Nephron (organoid): ENCODE results near the gene OR52N4.

Experiments used
- H3K27ac Mint-ChIP-seq, 3 experiments: 2 replicates each; pipeline ENCODE4 v1.8.0; 2020; ENCODE audit warnings: mixed read lengths in 3 of 3, mild to moderate bottlenecking in 2 of 3, moderate library complexity in 1 of 3
- H3K27me3 Mint-ChIP-seq: 2 replicates; pipeline ENCODE4 v1.8.0; 2021; ENCODE audit warnings: low read depth, mild to moderate bottlenecking, moderate library complexity, mixed read lengths
- H3K36me3 Mint-ChIP-seq: 2 replicates; pipeline ENCODE4 v1.8.0; 2020; ENCODE audit warnings: low read depth, mixed read lengths
- H3K4me1 Mint-ChIP-seq: 2 replicates; pipeline ENCODE4 v1.8.0; 2020; ENCODE audit warnings: mixed read lengths
- H3K4me3 Mint-ChIP-seq, 3 experiments: 2 replicates each; pipeline ENCODE4 v1.8.0; 2020; ENCODE audit warnings: mild to moderate bottlenecking in 3 of 3, mixed read lengths in 3 of 3, moderate library complexity in 2 of 3
- H3K9me3 Mint-ChIP-seq: 2 replicates; pipeline ENCODE4 v1.8.0; 2020; ENCODE audit warnings: mixed read lengths
- CTCF ChIP-seq, 3 experiments: fragments of 200-600 bp; sonication (generic); IDR thresholded peaks; one replicate each; pipeline ENCODE4 v1.5.0; 2021; ENCODE audit warnings: antibody characterized with exemption in 3 of 3; ENCODE audit not compliant: unreplicated experiment in 3 of 3

The OR52N4 gene

GRCh38 chr11:5796541-5796940, 42.5 kb downstream of the OR52N4 start:
- Mint-ChIP-seq H3K36me3 (no peaks in the 10 kb centered on the region), H3K9me3 (no peaks in the 10 kb centered on the region), H3K4me3 (no peak overlapping the region), H3K4me1 (no peaks in the 10 kb centered on the region), H3K27me3 (no peaks in the 10 kb centered on the region), H3K27ac (no peak overlapping the region)
- no peak for TF ChIP-seq CTCF (IDR thresholded peaks at IDR 0.05; ENCODE audit: unreplicated experiment in 3 of 3)

GRCh38 chr11:5803982-5804381, 49.9 kb downstream of the OR52N4 start:
- no peak overlapping the region for H3K4me3 Mint-ChIP-seq
- H3K36me3 Mint-ChIP-seq: no peaks in the 10 kb centered on the region
- no peaks in the 10 kb centered on the region for H3K9me3 Mint-ChIP-seq
- peaks cover 13% of the 10 kb centered on the region for H3K27me3 Mint-ChIP-seq
- H3K4me1 Mint-ChIP-seq: peaks cover 2% of the 10 kb centered on the region
- no peak overlapping the region for H3K27ac Mint-ChIP-seq
- no peak for TF ChIP-seq CTCF (IDR thresholded peaks at IDR 0.05; ENCODE audit: unreplicated experiment in 3 of 3)
